NK-92 treated with Interleukin-12 subunit alpha and Interleukin-12 subunit beta, amount 100 ng/mL, for 24 hours (cell line): ENCODE data around the gene RPL6.

Experiments
- DNase-seq: peaks from one replicate; lab custom pipeline; 2025; lab: John Stamatoyannopoulos, UW

Gene RPL6

GRCh38 chr12:112380663-112381405 is 28.6 kb downstream of the RPL6 start:
- no peak for DNase-seq

- DNase-seq, result no peak
These were observed 34.3 kb downstream of the RPL6 start for GRCh38 chr12:112375105-112375504.

- DNase-seq, result no peak
These were observed 35.2 kb downstream of the RPL6 start for GRCh38 chr12:112374166-112374740.

- no peak for DNase-seq
These were observed 38.4 kb downstream of the RPL6 start for GRCh38 chr12:112370868-112371510.

- DNase-seq, result no peak
These were observed 39.2 kb downstream of the RPL6 start for GRCh38 chr12:112370199-112370598.

GRCh38 chr12:112368856-112369255 is 40.5 kb downstream of the RPL6 start:
- DNase-seq, result no peak

GRCh38 chr12:112367965-112368364 is 41.4 kb downstream of the RPL6 start:
- no peak for DNase-seq

GRCh38 chr12:112362310-112362709 is 47.1 kb downstream of the RPL6 start:
- no peak for DNase-seq

GRCh38 chr12:112361271-112361670 is 48.1 kb downstream of the RPL6 start:
- DNase-seq, result no peak

- DNase-seq, result no peak
These were observed 50.1 kb downstream of the RPL6 start for GRCh38 chr12:112359290-112359689.

GRCh38 chr12:112357214-112357613 is 52.2 kb downstream of the RPL6 start:
- DNase-seq, result no peak
